WTC11 (cell line): ENCODE results near the gene MAN2B2. TPM values are rescaled to one million over a fixed set of nuclear protein-coding genes. Genes with fewer than 3 reads are reported as not detected.

Experiments used
- ATAC-seq: fragments of 200-7000 bp; cut with Tn5 transposase; 2 replicates; pipeline ENCODE4 v1.10.0; 2021; ENCODE audit warnings: mild to moderate bottlenecking, moderate library complexity
- CTCF ChIA-PET: fragments of 300-600 bp; sonication (Branson Sonifier 250); formaldehyde crosslinking; loops from one replicate; lab custom pipeline; 2021; ENCODE audit warnings: antibody characterized with exemption; lab: Charles Lee
- POLR2A ChIA-PET: fragments of 350-600 bp; sonication (Branson Sonifier 250); formaldehyde crosslinking; loops from one replicate; lab custom pipeline; 2021; ENCODE audit warnings: antibody characterized with exemption; lab: Charles Lee
- DNase-seq: peaks from one replicate; pipeline ENCODE4 v3.0.0; 2021; ENCODE audit warnings: low spot score
- H3K27ac Mint-ChIP-seq: 2 replicates; pipeline ENCODE4 v1.8.0; 2021; ENCODE audit warnings: mixed read lengths
- H3K27me3 Mint-ChIP-seq: 2 replicates; pipeline ENCODE4 v1.8.0; 2021; ENCODE audit warnings: low read depth, mild to moderate bottlenecking, moderate library complexity, mixed read lengths
- H3K36me3 Mint-ChIP-seq: 2 replicates; pipeline ENCODE4 v1.8.0; 2021; ENCODE audit warnings: mixed read lengths
- H3K4me1 Mint-ChIP-seq: 2 replicates; pipeline ENCODE4 v1.8.0; 2022; ENCODE audit warnings: mixed read lengths
- H3K4me3 Mint-ChIP-seq: 2 replicates; pipeline ENCODE4 v1.8.0; 2021; ENCODE audit warnings: mild to moderate bottlenecking, moderate library complexity, mixed read lengths
- H3K9me3 Mint-ChIP-seq: 2 replicates; pipeline ENCODE4 v1.8.0; 2021; ENCODE audit warnings: mixed read lengths
- ATF1 ChIP-seq: sonication (generic); formaldehyde crosslinking; IDR thresholded peaks from 2 replicates; pipeline ENCODE4 v1.8.1; 2023; ENCODE audit warnings: mild to moderate bottlenecking, moderate library complexity, missing genetic modification reagents
- CBFB ChIP-seq: sonication (generic); formaldehyde crosslinking; IDR thresholded peaks from 2 replicates; pipeline ENCODE4 v1.8.1; 2022; ENCODE audit warnings: mild to moderate bottlenecking, low read depth, missing genetic modification reagents
- CREB1 ChIP-seq: sonication (generic); formaldehyde crosslinking; IDR thresholded peaks from 2 replicates; pipeline ENCODE4 v1.8.0; 2023; ENCODE audit warnings: mild to moderate bottlenecking, missing genetic modification reagents
- E2F1 ChIP-seq: sonication (generic); formaldehyde crosslinking; IDR thresholded peaks from 2 replicates; pipeline ENCODE4 v1.8.0; 2022; ENCODE audit warnings: mild to moderate bottlenecking, missing genetic modification reagents
- EMX1 ChIP-seq: fragments of 250-450 bp; sonication (Bioruptor Pico); IDR thresholded peaks from 2 replicates; pipeline ENCODE4 v1.8.0; 2021; ENCODE audit warnings: mild to moderate bottlenecking
- ESRRA ChIP-seq: sonication (generic); formaldehyde crosslinking; IDR thresholded peaks from 2 replicates; pipeline ENCODE4 v1.8.1; 2022; ENCODE audit warnings: mild to moderate bottlenecking, missing genetic modification reagents, borderline replicate concordance
- FOXJ3 ChIP-seq: sonication (generic); formaldehyde crosslinking; IDR thresholded peaks from 2 replicates; pipeline ENCODE4 v1.9.0; 2021; ENCODE audit warnings: missing genetic modification reagents, mild to moderate bottlenecking, borderline replicate concordance
- FOXP4 ChIP-seq: sonication (generic); formaldehyde crosslinking; IDR thresholded peaks from 2 replicates; pipeline ENCODE4 v1.8.0; 2022; ENCODE audit warnings: mild to moderate bottlenecking, missing genetic modification reagents
- GRHL2 ChIP-seq: fragments of 250-450 bp; sonication (Bioruptor Pico); IDR thresholded peaks from 2 replicates; pipeline ENCODE4 v1.8.0; 2022; ENCODE audit warnings: mild to moderate bottlenecking, moderate library complexity; ENCODE audit not compliant: insufficient replicate concordance, severe bottlenecking
- IRF1 ChIP-seq: sonication (generic); formaldehyde crosslinking; IDR thresholded peaks from 2 replicates; pipeline ENCODE4 v1.8.0; 2023; ENCODE audit warnings: missing genetic modification reagents
- JUN ChIP-seq: sonication (generic); formaldehyde crosslinking; IDR thresholded peaks from 2 replicates; pipeline ENCODE4 v1.8.0; 2023; ENCODE audit warnings: mild to moderate bottlenecking, missing genetic modification reagents
- MYBL2 ChIP-seq: sonication (generic); formaldehyde crosslinking; IDR thresholded peaks from 2 replicates; pipeline ENCODE4 v1.8.1; 2023; ENCODE audit warnings: mild to moderate bottlenecking, moderate library complexity, missing genetic modification reagents
- NFE2L1 ChIP-seq: sonication (generic); formaldehyde crosslinking; IDR thresholded peaks from 2 replicates; pipeline ENCODE4 v1.8.1; 2023; ENCODE audit warnings: missing genetic modification reagents
- NR1H2 ChIP-seq: sonication (generic); formaldehyde crosslinking; IDR thresholded peaks from 2 replicates; pipeline ENCODE4 v1.9.0; 2021; ENCODE audit warnings: mild to moderate bottlenecking, moderate library complexity, missing genetic modification reagents
- PREB ChIP-seq: sonication (generic); formaldehyde crosslinking; IDR thresholded peaks from 2 replicates; pipeline ENCODE4 v1.8.1; 2022; ENCODE audit warnings: mild to moderate bottlenecking, missing genetic modification reagents, moderate library complexity, borderline replicate concordance
- PRRX2 ChIP-seq: fragments of 250-450 bp; sonication (Bioruptor Pico); IDR thresholded peaks from 2 replicates; pipeline ENCODE4 v1.8.0; 2021; ENCODE audit warnings: mild to moderate bottlenecking
- SMAD3 ChIP-seq: sonication (generic); formaldehyde crosslinking; IDR thresholded peaks from 2 replicates; pipeline ENCODE4 v1.8.0; 2022; ENCODE audit warnings: missing genetic modification reagents, mild to moderate bottlenecking, borderline replicate concordance
- SOX15 ChIP-seq: fragments of 250-450 bp; sonication (Bioruptor Pico); IDR thresholded peaks from 2 replicates; pipeline ENCODE4 v1.9.0; 2021; ENCODE audit warnings: mild to moderate bottlenecking
- SP1 ChIP-seq: sonication (generic); formaldehyde crosslinking; conservative IDR thresholded peaks from 2 replicates; pipeline ENCODE4 v1.8.1; 2022; ENCODE audit warnings: missing genetic modification reagents
- TEAD1 ChIP-seq: sonication (generic); formaldehyde crosslinking; IDR thresholded peaks from 2 replicates; pipeline ENCODE4 v1.8.0; 2022; ENCODE audit warnings: mild to moderate bottlenecking, missing genetic modification reagents
- TP53 ChIP-seq: sonication (generic); formaldehyde crosslinking; IDR thresholded peaks from 2 replicates; pipeline ENCODE4 v1.8.1; 2023; ENCODE audit warnings: mild to moderate bottlenecking, missing genetic modification reagents
- ZBTB21 ChIP-seq: sonication (generic); formaldehyde crosslinking; IDR thresholded peaks from 2 replicates; pipeline ENCODE4 v1.8.1; 2023; ENCODE audit warnings: mild to moderate bottlenecking, missing genetic modification reagents, borderline replicate concordance
- ZNF232 ChIP-seq: sonication (generic); formaldehyde crosslinking; IDR thresholded peaks from 2 replicates; pipeline ENCODE4 v1.8.0; 2022; ENCODE audit warnings: mild to moderate bottlenecking, missing genetic modification reagents
- ZNF416 ChIP-seq: fragments of 250-450 bp; sonication (Bioruptor Pico); IDR thresholded peaks from 2 replicates; pipeline ENCODE4 v1.9.0; 2021; ENCODE audit warnings: mild to moderate bottlenecking, inconsistent platforms
- ZNF423 ChIP-seq: fragments of 250-450 bp; sonication (Bioruptor Pico); IDR thresholded peaks from 2 replicates; pipeline ENCODE4 v2.1.2; 2022; ENCODE audit warnings: mild to moderate bottlenecking, moderate library complexity
- ZNF512 ChIP-seq: sonication (generic); formaldehyde crosslinking; IDR thresholded peaks from 2 replicates; pipeline ENCODE4 v1.8.1; 2022; ENCODE audit warnings: missing genetic modification reagents, borderline replicate concordance
- ZNF671 ChIP-seq: fragments of 250-450 bp; sonication (Bioruptor Pico); IDR thresholded peaks from 2 replicates; pipeline ENCODE4 v1.8.0; 2021; ENCODE audit warnings: mild to moderate bottlenecking
- total RNA-seq: library from RNA; stranded (reverse); gene quantifications from 3 replicates; pipeline ENCODE4 v1.2.3, GENCODE V29; 2021

MAN2B2 gene
- total RNA-seq, 1 experiment from 2014 or later: 6.3 TPM

GRCh38 chr4:6640292-6641163, 65.5 kb downstream of the MAN2B2 start, which contains the start of gene MRFAP1:
Gene MRFAP1 (plus strand): TSS chr4:6640685. CDS start chr4:6640863, 178 bp downstream.
- no peaks in the 10 kb centered on the region for H3K9me3 Mint-ChIP-seq
- ChIA-PET CTCF (interaction anchor here (0.9 to 1.6 kb wide), 4 partner anchors 24 to 309 kb away, joined by 3 to 7 read pairs (median 4); no protein-coding TSS in a partner anchor), POLR2A (interaction anchor here (1.0 kb wide), 1 partner anchor 33 kb away, joined by 8 read pairs; a partner anchor contains a TSS)
- H3K27ac Mint-ChIP-seq: peak within 1 kb of the TSS; percentile 99
- H3K27me3 Mint-ChIP-seq: no peaks in the 10 kb centered on the region
- ATAC-seq: peak; percentile 88
- peak within 1 kb of the TSS; percentile 100 for H3K4me3 Mint-ChIP-seq
- H3K4me1 Mint-ChIP-seq: peaks cover 22% of the 10 kb centered on the region
- H3K36me3 Mint-ChIP-seq: peaks cover 26% of the 10 kb centered on the region
- peak; percentile 91 for DNase-seq
- TF ChIP-seq SOX15 (CRISPR knock-in tag) (no peak), FOXJ3 (CRISPR knock-in tag) (no peak), ZNF423 (CRISPR knock-in tag) (no peak), PRRX2 (CRISPR knock-in tag) (no peak), CREB1 (CRISPR knock-in tag) (0 out of 2 replicates have a peak, but pooled peaks have one; percentile 24), FOXP4 (CRISPR knock-in tag) (0 out of 2 replicates have a peak, but pooled peaks have one; percentile 39), E2F1 (CRISPR knock-in tag) (no peak), ZNF232 (CRISPR knock-in tag) (peak; percentile 95), CBFB (CRISPR knock-in tag) (no peak), ESRRA (no peak; the same call in 1 of the 2 replicates), TP53 (CRISPR knock-in tag) (no peak), ZNF416 (CRISPR knock-in tag) (no peak), ZNF671 (CRISPR knock-in tag) (no peak), ZBTB21 (peak; percentile 66; the same call in 1 of the 2 replicates), IRF1 (CRISPR knock-in tag) (no peak), NR1H2 (no peak), PREB (no peak), MYBL2 (0 out of 2 replicates have a peak, but pooled peaks have one; percentile 29), ATF1 (CRISPR knock-in tag) (0 out of 2 replicates have a peak, but pooled peaks have one; percentile 63), NFE2L1 (no peak), SMAD3 (no peak; the same call in 1 of the 2 replicates), ZNF512 (no peak), TEAD1 (CRISPR knock-in tag) (0 out of 2 replicates have a peak, but pooled peaks have one; percentile 52), EMX1 (no peak), JUN (CRISPR knock-in tag) (no peak), SP1 (CRISPR knock-in tag) (peak; percentile 64), GRHL2 (CRISPR knock-in tag) (no peak)
